IMR-90 (cell line): Measurements from ENCODE around the gene CCDC184. TPM values are rescaled to one million over a fixed set of nuclear protein-coding genes. Genes with fewer than 3 reads are reported as not detected.

Experiments used
- ATAC-seq: fragments of 200-7000 bp; cut with Tn5 transposase; 2 replicates; pipeline ENCODE4 v1.9.1; 2020; ENCODE audit warnings: low read depth, mild to moderate bottlenecking, moderate library complexity
- BruUV-seq: library from RNA; stranded (reverse); fragments of 400-500 nt; replicated peaks from 2 replicates; lab custom pipeline; 2021; lab: Mats Ljungman, UMichigan
- CTCF ChIA-PET: fragments of 300-600 bp; formaldehyde crosslinking; extraction: SDS; loops from one replicate; lab custom pipeline; 2021; ENCODE audit warnings: antibody characterized with exemption; lab: Yijun Ruan, JAX
- POLR2A ChIA-PET: fragments of 300-600 bp; sonication (Branson Sonifier 250); formaldehyde crosslinking; loops from one replicate; lab custom pipeline; 2022; ENCODE audit warnings: antibody characterized with exemption; ENCODE audit not compliant: unreplicated experiment; lab: Charles Lee
- DNase-seq: peaks from one replicate; pipeline ENCODE4 v3.0.0; 2013
- H2AFZ ChIP-seq: replicated peaks from 2 replicates; pipeline ENCODE3; 2013; ENCODE audit warnings: low read length, mild to moderate bottlenecking; ENCODE audit not compliant: poor library complexity
- H2AK5ac ChIP-seq: 2 replicates; pipeline ENCODE4 v1.6.1; 2013; ENCODE audit warnings: low read depth, low read length, inconsistent platforms
- H2AK9ac ChIP-seq: replicated peaks from 2 replicates; pipeline ENCODE3; 2013; ENCODE audit warnings: mild to moderate bottlenecking, low read depth, low read length, moderate library complexity; ENCODE audit not compliant: poor library complexity
- H2BK120ac ChIP-seq: 2 replicates; pipeline ENCODE4 v1.6.1; 2013; ENCODE audit warnings: low read depth, low read length, inconsistent platforms
- H2BK15ac ChIP-seq: 3 replicates; pipeline ENCODE4 v1.6.1; 2013; ENCODE audit warnings: low read depth, low read length, inconsistent platforms
- H2BK20ac ChIP-seq: 2 replicates; pipeline ENCODE4 v1.6.1; 2013; ENCODE audit warnings: low read depth, mild to moderate bottlenecking, inconsistent platforms, low read length, moderate library complexity
- H2BK5ac ChIP-seq: 2 replicates; pipeline ENCODE4 v1.6.1; 2013; ENCODE audit warnings: mild to moderate bottlenecking, low read depth, low read length, inconsistent platforms; ENCODE audit not compliant: poor library complexity, severe bottlenecking
- H3K14ac ChIP-seq: replicated peaks from 2 replicates; pipeline ENCODE4 v1.6.1; 2013; ENCODE audit warnings: low read depth, low read length, inconsistent platforms
- H3K18ac ChIP-seq: 2 replicates; pipeline ENCODE4 v1.6.1; 2013; ENCODE audit warnings: low read depth, low read length, control low read depth
- H3K23ac ChIP-seq: 2 replicates; pipeline ENCODE4 v1.6.1; 2013; ENCODE audit warnings: low read depth, low read length, inconsistent platforms
- H3K27ac ChIP-seq: 2 replicates; pipeline ENCODE4 v1.5.1; 2013; ENCODE audit warnings: mild to moderate bottlenecking, control low read depth, low read length; ENCODE audit not compliant: insufficient read depth
- H3K27me3 ChIP-seq: 2 replicates; pipeline ENCODE4 v1.6.1; 2013; ENCODE audit warnings: low read length; ENCODE audit not compliant: control insufficient read depth, insufficient read depth
- H3K36me3 ChIP-seq: 2 replicates; pipeline ENCODE4 v1.6.1; 2013; ENCODE audit warnings: low read length, mixed read lengths; ENCODE audit not compliant: control insufficient read depth, insufficient read depth
- H3K4ac ChIP-seq: 2 replicates; pipeline ENCODE4 v1.6.1; 2013; ENCODE audit warnings: low read depth, low read length, inconsistent platforms
- H3K4me1 ChIP-seq: 2 replicates; pipeline ENCODE4 v1.6.1; 2013; ENCODE audit warnings: low read length, mixed read lengths; ENCODE audit not compliant: control insufficient read depth, insufficient read depth
- H3K4me2 ChIP-seq: 2 replicates; pipeline ENCODE4 v1.6.1; 2013; ENCODE audit warnings: low read depth, mild to moderate bottlenecking, control low read depth, low read length, moderate library complexity
- H3K4me3 ChIP-seq: 2 replicates; pipeline ENCODE4 v1.5.1; 2013; ENCODE audit warnings: low read depth, mild to moderate bottlenecking, control low read depth, low read length, moderate library complexity; ENCODE audit not compliant: insufficient read depth
- H3K56ac ChIP-seq: 2 replicates; pipeline ENCODE4 v1.6.1; 2013; ENCODE audit warnings: low read length, inconsistent platforms; ENCODE audit not compliant: insufficient read depth; ENCODE audit errors: extremely low read depth
- H3K79me1 ChIP-seq, 2 experiments: 2 replicates each; pipeline ENCODE4 v1.6.1; 2013; ENCODE audit warnings: low read length in 2 of 2, inconsistent platforms in 1 of 2, low read depth in 1 of 2
- H3K9ac ChIP-seq: 2 replicates; pipeline ENCODE4 v1.6.1; 2013; ENCODE audit warnings: low read depth, low read length, control low read depth
- H3K9me1 ChIP-seq: 2 replicates; pipeline ENCODE4 v1.6.1; 2013; ENCODE audit warnings: low read length, inconsistent platforms; ENCODE audit not compliant: insufficient read depth
- H3K9me3 ChIP-seq: 2 replicates; pipeline ENCODE4 v1.6.1; 2013; ENCODE audit warnings: low read length; ENCODE audit not compliant: control insufficient read depth, insufficient read depth
- H4K20me1 ChIP-seq: 2 replicates; pipeline ENCODE4 v1.6.1; 2013; ENCODE audit warnings: low read length, inconsistent platforms; ENCODE audit not compliant: insufficient read depth
- H4K5ac ChIP-seq: 2 replicates; pipeline ENCODE4 v1.6.1; 2013; ENCODE audit warnings: mild to moderate bottlenecking, low read depth, low read length, control low read depth
- H4K8ac ChIP-seq, 2 experiments: 2 replicates each; pipeline ENCODE4 v1.6.1; 2013; ENCODE audit warnings: low read depth in 2 of 2, low read length in 2 of 2, control low read depth in 1 of 2, inconsistent platforms in 1 of 2
- H4K91ac ChIP-seq: 2 replicates; pipeline ENCODE4 v1.6.1; 2013; ENCODE audit warnings: low read depth, low read length, inconsistent platforms; ENCODE audit not compliant: insufficient read depth
- BHLHE40 ChIP-seq: fragments of 150-350 bp; IDR thresholded peaks from 2 replicates; pipeline ENCODE4 v1.6.1; 2016; ENCODE audit warnings: mild to moderate bottlenecking, low read depth, low read length
- FOS ChIP-seq: fragments of 150-350 bp; IDR thresholded peaks from 2 replicates; pipeline ENCODE4 v1.6.1; 2016; ENCODE audit warnings: low read depth, low read length
- MAFK ChIP-seq: IDR thresholded peaks from 2 replicates; pipeline ENCODE4 v1.6.1; 2012; ENCODE audit warnings: low read depth, low read length, improper control_type of control experiment
- MAZ ChIP-seq: IDR thresholded peaks from 2 replicates; pipeline ENCODE4 v1.6.1; 2012; ENCODE audit warnings: low read depth, mild to moderate bottlenecking, low read length, improper control_type of control experiment, moderate library complexity, borderline replicate concordance
- SMC3 ChIP-seq: fragments of 150-350 bp; IDR thresholded peaks from 2 replicates; pipeline ENCODE4 v1.6.1; 2016; ENCODE audit warnings: low read depth, mild to moderate bottlenecking, antibody characterized with exemption, low read length, moderate library complexity
- USF2 ChIP-seq: fragments of 150-350 bp; IDR thresholded peaks from 2 replicates; pipeline ENCODE4 v1.6.1; 2017; ENCODE audit warnings: mild to moderate bottlenecking, antibody characterized with exemption, low read length, low read depth
- WGBS, 2 experiments: methylation state at CpG; one replicate each; pipeline versions ENCODE4 v1.1.5 to v1.1.7; 2013; ENCODE audit warnings: missing lambda C conversion rate in 2 of 2; ENCODE audit not compliant: insufficient read length in 1 of 2; ENCODE audit errors: extremely low coverage in 2 of 2; 5-methylcytosine and 5-hydroxymethylcytosine counted together
- dilution Hi-C: fragments of 300-500 bp; cut with HindIII; formaldehyde crosslinking; loops from one replicate; pipeline ENCODE4 v1.14.3; 2018; ENCODE audit warnings: low sequenced_read_pairs; ENCODE audit not compliant: unreplicated experiment
- in situ Hi-C: fragments of 300-500 bp; cut with MboI; formaldehyde crosslinking; loops from 3 replicates; pipeline ENCODE4 v1.14.3; 2019; ENCODE audit warnings: low sequenced_read_pairs, inconsistent platforms, mixed read lengths
- intact Hi-C: fragments of 100-400 bp; cut with micrococcal nuclease; formaldehyde crosslinking; loops from 2 replicates; pipeline ENCODE4 v1.10.0; 2022
- polyA plus RNA-seq, 3 experiments: library from polyadenylated mRNA; depleted of rRNA; stranded (reverse); fragments of >200 nt; gene quantifications; 2 replicates each; pipeline ENCODE4 v1.2.3, GENCODE V29; 2012; ENCODE audit warnings: low replicate concordance in 1 of 3
- total RNA-seq: library from RNA; depleted of rRNA; stranded (reverse); fragments of >200 nt; gene quantifications from 2 replicates; pipeline ENCODE4 v1.2.3, GENCODE V29; 2012
- TF ChIP-seq, protein P1 (sequence below): conservative IDR thresholded peaks from 2 replicates; pipeline ENCODE4 v1.5.1; 2012; ENCODE audit warnings: mild to moderate bottlenecking, low read depth, low read length, improper control_type of control experiment
- TF ChIP-seq, protein P2 (sequence below): fragments of 150-350 bp; IDR thresholded peaks from 2 replicates; pipeline ENCODE4 v1.6.1; 2016; ENCODE audit warnings: low read depth, mild to moderate bottlenecking, low read length, moderate library complexity, borderline replicate concordance

Gene CCDC184
- total and polyA plus RNA-seq, 2 of the 4 experiments (the other 2 are of a cell fraction): 0.18 to 0.22 TPM

- ATAC-seq (no peak), DNase-seq (no peak)
- Histone ChIP-seq H3K27ac (no peak overlapping the region), H3K9me1 (peaks cover 3% of the 10 kb centered on the region; the same call in 1 of the 2 replicates), H2BK5ac (no peak overlapping the region), H4K20me1 (no peaks in the 10 kb centered on the region), H3K14ac (no peak overlapping the region), H3K9ac (no peak overlapping the region), H3K4ac (no peak overlapping the region), H3K56ac (no peak overlapping the region), H2AK9ac (no peak overlapping the region), H3K4me2 (no peak overlapping the region), H3K9me3 (no peaks in the 10 kb centered on the region), H2BK15ac (no peak overlapping the region), H2BK20ac (no peak overlapping the region), H3K23ac (no peak overlapping the region), H2AK5ac (no peak overlapping the region), H3K36me3 (no peaks in the 10 kb centered on the region), H3K27me3 (no peaks in the 10 kb centered on the region), H4K91ac (no peak overlapping the region), H4K8ac (no peak overlapping the region), H3K79me1 (peaks cover 0 to 8% of the 10 kb centered on the region in 2 experiments; a peak in 2 of 4 replicates), H2AFZ (no peak overlapping the region), H2BK120ac (no peak overlapping the region), H3K18ac (no peak overlapping the region), H3K4me1 (peaks cover 6% of the 10 kb centered on the region; the same call in 1 of the 2 replicates), H3K4me3 (no peak overlapping the region), H4K5ac (no peak overlapping the region)
- WGBS, 2 experiments: no CpG with 5 or more reads among the region's 3 CpGs
- POLR2A ChIA-PET: no interaction called here
- in situ Hi-C loops: no loop called here
- intact Hi-C loops: no loop called here
- no peak for TF ChIP-seq FOS
- TF ChIP-seq, protein P1, sequence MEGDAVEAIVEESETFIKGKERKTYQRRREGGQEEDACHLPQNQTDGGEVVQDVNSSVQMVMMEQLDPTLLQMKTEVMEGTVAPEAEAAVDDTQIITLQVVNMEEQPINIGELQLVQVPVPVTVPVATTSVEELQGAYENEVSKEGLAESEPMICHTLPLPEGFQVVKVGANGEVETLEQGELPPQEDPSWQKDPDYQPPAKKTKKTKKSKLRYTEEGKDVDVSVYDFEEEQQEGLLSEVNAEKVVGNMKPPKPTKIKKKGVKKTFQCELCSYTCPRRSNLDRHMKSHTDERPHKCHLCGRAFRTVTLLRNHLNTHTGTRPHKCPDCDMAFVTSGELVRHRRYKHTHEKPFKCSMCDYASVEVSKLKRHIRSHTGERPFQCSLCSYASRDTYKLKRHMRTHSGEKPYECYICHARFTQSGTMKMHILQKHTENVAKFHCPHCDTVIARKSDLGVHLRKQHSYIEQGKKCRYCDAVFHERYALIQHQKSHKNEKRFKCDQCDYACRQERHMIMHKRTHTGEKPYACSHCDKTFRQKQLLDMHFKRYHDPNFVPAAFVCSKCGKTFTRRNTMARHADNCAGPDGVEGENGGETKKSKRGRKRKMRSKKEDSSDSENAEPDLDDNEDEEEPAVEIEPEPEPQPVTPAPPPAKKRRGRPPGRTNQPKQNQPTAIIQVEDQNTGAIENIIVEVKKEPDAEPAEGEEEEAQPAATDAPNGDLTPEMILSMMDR: no peak
- no peak for TF ChIP-seq USF2
- TF ChIP-seq, protein P2, sequence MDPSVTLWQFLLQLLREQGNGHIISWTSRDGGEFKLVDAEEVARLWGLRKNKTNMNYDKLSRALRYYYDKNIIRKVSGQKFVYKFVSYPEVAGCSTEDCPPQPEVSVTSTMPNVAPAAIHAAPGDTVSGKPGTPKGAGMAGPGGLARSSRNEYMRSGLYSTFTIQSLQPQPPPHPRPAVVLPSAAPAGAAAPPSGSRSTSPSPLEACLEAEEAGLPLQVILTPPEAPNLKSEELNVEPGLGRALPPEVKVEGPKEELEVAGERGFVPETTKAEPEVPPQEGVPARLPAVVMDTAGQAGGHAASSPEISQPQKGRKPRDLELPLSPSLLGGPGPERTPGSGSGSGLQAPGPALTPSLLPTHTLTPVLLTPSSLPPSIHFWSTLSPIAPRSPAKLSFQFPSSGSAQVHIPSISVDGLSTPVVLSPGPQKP: no peak
- no peak for TF ChIP-seq MAFK
- no peak for TF ChIP-seq MAZ
- no peak for TF ChIP-seq BHLHE40
- no peak for TF ChIP-seq SMC3
- no TSS peak for BruUV-seq
- CTCF ChIA-PET: no interaction called here
- dilution Hi-C loops: no loop called here
Observed at GRCh38 chr12:48201091-48201490, 17.6 kb downstream of the CCDC184 start.
